Nephron (organoid): ENCODE results near the gene NDUFS6.

Experiments used
- H3K27ac Mint-ChIP-seq, 3 experiments: 2 replicates each; pipeline ENCODE4 v1.8.0; 2020; ENCODE audit warnings: mixed read lengths in 3 of 3, mild to moderate bottlenecking in 2 of 3, moderate library complexity in 1 of 3
- H3K27me3 Mint-ChIP-seq: 2 replicates; pipeline ENCODE4 v1.8.0; 2021; ENCODE audit warnings: low read depth, mild to moderate bottlenecking, moderate library complexity, mixed read lengths
- H3K36me3 Mint-ChIP-seq: 2 replicates; pipeline ENCODE4 v1.8.0; 2020; ENCODE audit warnings: low read depth, mixed read lengths
- H3K4me1 Mint-ChIP-seq: 2 replicates; pipeline ENCODE4 v1.8.0; 2020; ENCODE audit warnings: mixed read lengths
- H3K4me3 Mint-ChIP-seq, 3 experiments: 2 replicates each; pipeline ENCODE4 v1.8.0; 2020; ENCODE audit warnings: mild to moderate bottlenecking in 3 of 3, mixed read lengths in 3 of 3, moderate library complexity in 2 of 3
- H3K9me3 Mint-ChIP-seq: 2 replicates; pipeline ENCODE4 v1.8.0; 2020; ENCODE audit warnings: mixed read lengths
- TF ChIP-seq, protein P1 (sequence below), 3 experiments: fragments of 200-600 bp; sonication (generic); IDR thresholded peaks; one replicate each; pipeline ENCODE4 v1.5.0; 2021; ENCODE audit warnings: antibody characterized with exemption in 3 of 3; ENCODE audit not compliant: unreplicated experiment in 3 of 3

Gene NDUFS6

GRCh38 chr5:1801222-1801966 lies at the start of gene NDUFS6:
Gene NDUFS6 (plus strand): TSS chr5:1801407. CDS start chr5:1801418, 11 bp downstream.
- H3K27ac Mint-ChIP-seq, result peak within 1 kb of the TSS; percentile 95 to 100 (median 100)
- H3K36me3 Mint-ChIP-seq, result peaks cover 50% of the 10 kb centered on the region
- no peaks in the 10 kb centered on the region for H3K9me3 Mint-ChIP-seq
- no peaks in the 10 kb centered on the region for H3K27me3 Mint-ChIP-seq
- peak within 1 kb of the TSS; percentile 99 to 100 (median 99) for H3K4me3 Mint-ChIP-seq
- TF ChIP-seq, protein P1, sequence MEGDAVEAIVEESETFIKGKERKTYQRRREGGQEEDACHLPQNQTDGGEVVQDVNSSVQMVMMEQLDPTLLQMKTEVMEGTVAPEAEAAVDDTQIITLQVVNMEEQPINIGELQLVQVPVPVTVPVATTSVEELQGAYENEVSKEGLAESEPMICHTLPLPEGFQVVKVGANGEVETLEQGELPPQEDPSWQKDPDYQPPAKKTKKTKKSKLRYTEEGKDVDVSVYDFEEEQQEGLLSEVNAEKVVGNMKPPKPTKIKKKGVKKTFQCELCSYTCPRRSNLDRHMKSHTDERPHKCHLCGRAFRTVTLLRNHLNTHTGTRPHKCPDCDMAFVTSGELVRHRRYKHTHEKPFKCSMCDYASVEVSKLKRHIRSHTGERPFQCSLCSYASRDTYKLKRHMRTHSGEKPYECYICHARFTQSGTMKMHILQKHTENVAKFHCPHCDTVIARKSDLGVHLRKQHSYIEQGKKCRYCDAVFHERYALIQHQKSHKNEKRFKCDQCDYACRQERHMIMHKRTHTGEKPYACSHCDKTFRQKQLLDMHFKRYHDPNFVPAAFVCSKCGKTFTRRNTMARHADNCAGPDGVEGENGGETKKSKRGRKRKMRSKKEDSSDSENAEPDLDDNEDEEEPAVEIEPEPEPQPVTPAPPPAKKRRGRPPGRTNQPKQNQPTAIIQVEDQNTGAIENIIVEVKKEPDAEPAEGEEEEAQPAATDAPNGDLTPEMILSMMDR (IDR thresholded peaks at IDR 0.05; ENCODE audit: unreplicated experiment in 3 of 3), result no peak
- H3K4me1 Mint-ChIP-seq, result peaks cover 34% of the 10 kb centered on the region

DNA sequence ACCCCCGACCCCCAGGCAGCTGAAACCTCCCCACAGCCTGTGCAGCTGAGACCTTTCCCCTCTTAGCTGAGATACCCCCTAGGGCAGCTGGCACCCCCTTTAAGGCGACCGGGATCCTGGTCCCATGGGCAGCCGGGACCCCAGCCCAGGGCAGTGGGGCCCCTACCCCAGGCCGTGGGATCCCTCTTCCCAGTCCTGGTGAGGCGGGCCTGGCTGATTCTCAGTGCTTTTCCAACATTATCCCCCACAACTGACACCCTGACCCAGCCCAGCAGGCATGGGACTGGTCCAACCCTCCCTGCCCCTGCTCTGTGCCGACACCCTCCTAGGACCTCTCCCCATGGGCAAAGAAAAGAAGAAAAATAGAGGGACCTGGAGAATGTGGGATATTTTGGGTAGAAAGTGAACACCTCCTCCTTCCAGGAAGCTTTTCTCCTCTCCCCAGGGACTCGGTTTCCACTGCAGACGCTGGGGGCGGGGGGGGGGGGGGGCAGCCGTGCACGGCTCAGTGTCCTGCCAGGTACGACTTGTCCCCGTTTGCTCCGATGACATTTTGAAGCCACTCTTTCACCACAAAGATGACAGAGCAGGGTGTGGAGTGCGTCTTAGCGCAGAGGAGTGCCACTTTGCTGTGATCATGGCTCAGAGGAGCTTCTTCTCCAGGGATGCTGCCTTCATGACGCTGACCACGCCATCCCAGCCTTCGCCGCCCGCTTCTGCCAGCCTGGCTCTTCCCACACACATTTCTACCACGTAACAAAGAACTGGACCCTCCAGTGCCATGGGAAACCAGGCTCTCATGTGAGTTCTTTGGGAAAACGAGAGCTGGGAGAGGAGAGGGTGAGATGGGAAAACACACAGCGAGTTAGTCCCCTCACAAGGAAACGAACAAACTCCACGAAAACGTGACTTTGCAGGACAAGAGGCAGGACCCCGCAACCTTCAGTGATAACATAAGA lies 49.1 kb upstream of the NDUFS6 start:
- Mint-ChIP-seq H3K4me3 (no peak overlapping the region), H3K4me1 (peaks cover 14% of the 10 kb centered on the region), H3K27ac (no peak overlapping the region), H3K27me3 (peaks cover 24% of the 10 kb centered on the region), H3K9me3 (no peaks in the 10 kb centered on the region), H3K36me3 (no peaks in the 10 kb centered on the region)
- TF ChIP-seq, protein P1 (IDR thresholded peaks at IDR 0.05; ENCODE audit: unreplicated experiment in 3 of 3), result no peak

DNA sequence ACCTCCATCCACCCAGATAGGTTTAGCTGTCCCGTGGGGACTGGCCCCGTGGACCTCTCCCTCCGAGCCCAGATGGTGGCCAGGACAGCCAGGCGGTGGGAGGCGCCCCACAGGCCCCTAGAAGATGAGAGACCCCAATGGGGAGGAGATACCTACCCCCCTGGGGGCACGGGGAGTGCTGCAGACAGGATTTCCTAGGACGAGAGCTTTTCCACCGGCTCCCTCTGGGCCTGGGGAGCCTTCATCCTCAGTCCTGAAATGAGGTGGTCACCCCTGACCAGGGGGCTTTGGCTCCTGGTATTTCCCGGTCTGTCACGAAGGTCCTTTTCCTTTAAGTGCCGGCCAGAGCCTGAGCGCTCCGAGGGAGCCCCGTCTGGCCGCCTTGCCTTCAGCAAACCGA lies 48.3 kb upstream of the NDUFS6 start:
- H3K27ac Mint-ChIP-seq, result no peak overlapping the region
- no peaks in the 10 kb centered on the region for H3K9me3 Mint-ChIP-seq
- H3K27me3 Mint-ChIP-seq, result peaks cover 27% of the 10 kb centered on the region
- H3K4me3 Mint-ChIP-seq, result no peak overlapping the region
- TF ChIP-seq, protein P1 (IDR thresholded peaks at IDR 0.05; ENCODE audit: unreplicated experiment in 3 of 3), result no peak
- H3K36me3 Mint-ChIP-seq, result no peaks in the 10 kb centered on the region
- peaks cover 14% of the 10 kb centered on the region for H3K4me1 Mint-ChIP-seq

DNA sequence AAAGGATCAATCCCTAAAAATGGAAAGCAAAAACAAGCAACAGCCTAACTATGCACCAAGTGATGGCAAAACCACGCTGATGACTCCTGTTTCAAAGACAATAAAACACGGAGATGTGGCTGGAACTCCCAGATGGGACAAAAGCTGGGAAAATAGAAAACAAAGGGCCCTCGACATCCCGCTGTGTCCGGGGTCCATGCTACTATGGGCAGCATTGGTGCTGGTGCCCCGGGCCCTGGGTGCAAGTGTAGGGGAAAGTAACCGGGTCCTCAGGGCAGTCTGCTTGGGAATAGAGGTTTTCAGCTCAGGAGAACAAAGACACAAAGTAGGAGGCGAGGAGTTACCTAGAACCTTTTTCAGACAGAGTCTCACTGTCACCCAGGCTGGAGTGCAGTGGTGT lies 47.7 kb upstream of the NDUFS6 start:
- Mint-ChIP-seq H3K27ac (no peak overlapping the region), H3K9me3 (peaks cover 4% of the 10 kb centered on the region), H3K4me1 (peaks cover 9% of the 10 kb centered on the region), H3K36me3 (peaks cover 4% of the 10 kb centered on the region), H3K4me3 (no peak overlapping the region), H3K27me3 (peaks cover 28% of the 10 kb centered on the region)
- TF ChIP-seq, protein P1 (IDR thresholded peaks at IDR 0.05; ENCODE audit: unreplicated experiment in 3 of 3), result no peak

- H3K9me3 Mint-ChIP-seq, result peaks cover 5% of the 10 kb centered on the region
- peaks cover 5% of the 10 kb centered on the region for H3K36me3 Mint-ChIP-seq
- H3K4me1 Mint-ChIP-seq, result peaks cover 9% of the 10 kb centered on the region
- no peak overlapping the region for H3K4me3 Mint-ChIP-seq
- H3K27me3 Mint-ChIP-seq, result peaks cover 32% of the 10 kb centered on the region
- TF ChIP-seq, protein P1 (IDR thresholded peaks at IDR 0.05; ENCODE audit: unreplicated experiment in 3 of 3), result no peak
- H3K27ac Mint-ChIP-seq, result no peak overlapping the region
Measured at GRCh38 chr5:1754531-1755220, 46.5 kb upstream of the NDUFS6 start.
